HG03039 (cell line): ENCODE measurements around the gene ARG1.
"Not testable (repeated sequence)": the region's sequence is repeated elsewhere in the genome, so short reads cannot be mapped to it uniquely, and the experiment has no call there.

Experiments
- ATAC-seq: cut with Tn5 transposase; IDR thresholded peaks from one replicate; pipeline ENCODE4 v1.9.1; 2021; ENCODE audit warnings: mild to moderate bottlenecking, moderate library complexity; ENCODE audit not compliant: unreplicated experiment

The ARG1 gene

GRCh38 chr6:131572686-131573415 is at the start of gene ARG1:
Gene ARG1 (plus strand): TSS chr6:131573226. CDS start chr6:131573283, 57 bp downstream.
- no peak for ATAC-seq

DNA sequence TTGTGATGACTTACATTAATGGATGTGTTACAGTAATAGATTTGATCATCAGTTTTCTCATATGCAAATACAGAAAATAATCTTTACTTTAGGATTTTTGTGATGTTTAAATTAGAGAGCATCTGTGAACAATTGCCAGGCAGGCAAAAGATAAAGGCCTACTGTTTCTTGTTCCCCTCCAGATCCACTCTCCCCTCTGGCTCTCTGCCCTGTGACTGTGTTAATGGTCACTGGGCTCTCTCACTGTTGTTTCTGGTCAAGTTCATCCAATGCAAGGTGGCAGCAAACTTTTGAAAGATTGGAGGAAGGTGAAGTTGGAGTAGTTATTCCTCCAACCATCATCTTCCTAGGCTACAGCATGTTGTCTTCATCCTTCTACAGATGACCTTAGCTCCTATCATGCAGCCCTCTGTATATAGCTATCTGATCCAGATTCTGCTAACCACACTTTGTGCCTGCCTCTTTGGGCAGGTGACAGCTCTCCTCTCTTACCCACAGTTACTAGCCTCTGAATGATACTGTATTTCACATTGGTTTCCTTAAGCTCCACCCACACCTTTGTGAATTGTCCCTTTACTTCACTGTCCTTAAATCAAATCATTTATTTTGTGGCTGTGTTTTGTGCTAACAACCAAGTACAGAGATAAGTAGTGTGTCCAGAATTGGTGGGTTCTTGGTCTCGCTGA is 48.9 kb upstream of the ARG1 start:
- ATAC-seq, result no peak

GRCh38 chr6:131524695-131525336 is 48.2 kb upstream of the ARG1 start:
- ATAC-seq, result no peak

DNA sequence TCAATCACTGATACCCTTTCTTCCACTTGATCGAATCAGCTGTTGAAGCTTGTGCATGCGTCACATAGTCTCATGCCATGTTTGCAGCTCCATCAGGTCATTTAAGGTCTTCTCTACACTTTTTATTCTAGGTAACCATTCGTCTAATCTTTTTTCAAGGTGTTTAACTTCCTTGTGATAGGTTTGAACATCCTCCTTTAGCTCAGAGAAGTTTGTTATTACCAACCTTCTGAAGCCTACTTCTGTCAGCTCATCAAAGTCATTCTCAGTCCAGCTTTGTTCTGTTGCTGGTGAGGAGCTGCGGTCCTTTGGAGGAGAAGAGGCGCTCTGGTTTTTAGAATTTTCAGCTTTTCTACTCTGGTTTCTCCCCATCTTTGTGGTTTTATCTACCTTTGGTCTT is 42.1 kb upstream of the ARG1 start:
- not testable (repeated sequence) for ATAC-seq

DNA sequence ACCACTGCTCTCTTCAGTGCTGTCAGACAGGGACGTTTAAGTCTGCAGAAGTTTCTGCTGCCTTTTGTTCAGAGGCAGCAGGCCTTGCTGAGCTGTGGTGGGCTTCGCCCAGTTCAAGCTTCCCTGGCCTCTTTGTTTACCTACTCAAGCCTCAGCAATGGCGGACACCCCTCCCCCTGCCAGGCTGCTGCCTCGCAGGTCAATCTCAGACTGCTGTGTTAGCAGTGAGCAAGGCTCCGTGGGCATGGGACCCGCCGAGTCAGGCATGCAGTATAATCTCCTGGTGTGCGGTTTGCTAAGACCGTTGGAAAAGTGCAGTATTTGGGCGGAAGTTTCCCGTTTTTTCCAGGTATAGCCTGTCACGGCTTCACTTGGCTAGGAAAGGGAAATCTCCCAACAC is 41.3 kb upstream of the ARG1 start:
- ATAC-seq, result not testable (repeated sequence)

DNA sequence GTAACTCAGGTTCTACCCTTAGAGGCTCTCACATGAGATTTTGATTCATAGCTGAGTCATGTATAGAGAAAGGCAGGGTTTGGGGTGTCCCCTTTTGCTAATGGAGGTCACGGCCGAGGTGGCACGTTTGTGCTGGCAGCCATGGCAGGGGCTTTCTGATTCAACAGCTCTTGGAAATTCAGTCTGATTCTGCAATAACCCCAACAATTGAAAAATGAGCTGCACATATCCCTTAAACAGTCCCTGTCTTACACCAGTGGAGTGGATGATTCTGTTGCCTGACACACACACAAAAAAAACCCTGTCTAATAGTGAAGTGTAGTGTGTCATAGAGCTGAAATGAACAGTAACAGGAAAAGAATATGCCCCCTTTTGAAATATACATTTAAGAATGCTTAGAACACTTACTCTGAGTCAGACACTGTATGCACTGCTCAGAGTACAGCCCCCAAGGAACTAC is 40.4 kb upstream of the ARG1 start:
- ATAC-seq, result peak; percentile 88

DNA sequence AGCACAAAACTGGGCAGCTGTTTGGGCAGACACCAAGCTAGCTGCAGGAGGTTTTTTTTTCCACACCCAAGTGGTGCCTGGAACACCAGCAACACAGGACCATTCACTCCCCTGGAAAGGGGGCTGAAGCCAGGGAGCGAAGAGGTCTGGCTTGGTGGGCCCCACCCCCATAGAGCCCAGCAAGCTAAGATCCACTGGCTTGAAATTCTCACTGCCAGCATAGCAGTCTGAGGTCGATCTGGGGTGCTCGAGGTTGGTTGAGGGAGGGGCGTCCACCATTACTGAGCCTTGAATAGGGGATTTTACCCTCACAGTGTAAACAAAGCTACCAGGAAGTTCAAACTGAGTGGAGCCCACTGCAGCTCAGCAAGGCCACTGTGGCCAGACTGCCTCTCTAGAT is 34.4 kb upstream of the ARG1 start:
- not testable (repeated sequence) for ATAC-seq

DNA sequence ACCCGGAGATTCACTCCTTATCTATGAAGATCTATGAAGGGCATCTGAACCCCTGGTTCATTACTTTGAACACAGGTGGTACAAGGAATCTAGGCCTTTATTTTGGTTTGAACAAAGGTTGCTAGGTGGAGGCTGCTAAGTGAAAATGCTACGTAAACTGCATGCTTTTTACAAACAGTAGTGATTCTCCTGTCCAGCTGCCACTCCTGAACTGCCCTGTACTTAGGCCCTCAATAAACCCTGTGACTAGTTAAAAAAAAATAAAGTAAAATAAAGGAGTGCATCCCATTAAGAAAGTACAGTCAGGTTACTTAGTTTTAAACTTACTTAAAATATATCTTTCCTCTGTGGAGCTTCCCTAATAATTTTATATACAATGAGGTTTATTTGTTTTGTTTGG is 27.7 kb upstream of the ARG1 start:
- no peak for ATAC-seq

DNA sequence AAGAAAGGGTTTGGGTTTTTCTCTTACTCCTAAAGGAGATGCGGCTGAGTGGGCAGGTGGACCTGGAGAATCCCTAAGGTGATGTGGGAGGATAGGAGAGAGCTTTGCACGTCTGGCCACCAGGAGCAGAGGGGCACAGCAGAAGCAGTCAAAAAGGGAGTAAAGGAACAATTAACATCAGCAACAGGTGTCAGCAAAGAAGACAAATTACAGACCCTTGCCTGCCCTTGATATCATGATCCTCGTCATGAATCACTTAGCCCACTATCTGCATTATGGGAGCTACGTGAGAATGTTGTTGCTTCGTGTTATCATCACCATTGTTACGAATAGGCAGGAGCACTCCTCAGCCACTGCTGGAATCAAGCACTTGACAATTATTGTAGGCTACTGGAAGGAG is 25.5 kb upstream of the ARG1 start:
- ATAC-seq, result no peak

DNA sequence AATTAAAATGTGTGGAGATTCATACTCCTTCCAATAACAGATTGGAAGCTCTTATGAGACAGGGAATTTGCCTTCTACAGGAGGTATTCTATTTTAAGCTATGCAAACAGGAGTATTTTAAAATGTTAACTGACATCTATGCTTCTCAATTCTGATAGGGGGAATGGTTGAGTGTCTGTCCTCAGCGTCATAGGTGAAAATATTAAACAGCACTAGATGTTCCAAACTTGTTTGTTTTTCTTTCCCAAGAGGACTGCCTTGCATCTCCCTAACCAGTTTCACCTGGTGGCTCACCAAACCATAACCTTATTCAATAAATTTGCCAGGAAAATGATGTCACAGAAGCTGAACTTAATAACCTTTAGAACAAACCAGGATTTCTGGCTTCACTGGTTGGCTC is 24.6 kb upstream of the ARG1 start:
- no peak for ATAC-seq

GRCh38 chr6:131549811-131550210 is 23.2 kb upstream of the ARG1 start:
- no peak for ATAC-seq

DNA sequence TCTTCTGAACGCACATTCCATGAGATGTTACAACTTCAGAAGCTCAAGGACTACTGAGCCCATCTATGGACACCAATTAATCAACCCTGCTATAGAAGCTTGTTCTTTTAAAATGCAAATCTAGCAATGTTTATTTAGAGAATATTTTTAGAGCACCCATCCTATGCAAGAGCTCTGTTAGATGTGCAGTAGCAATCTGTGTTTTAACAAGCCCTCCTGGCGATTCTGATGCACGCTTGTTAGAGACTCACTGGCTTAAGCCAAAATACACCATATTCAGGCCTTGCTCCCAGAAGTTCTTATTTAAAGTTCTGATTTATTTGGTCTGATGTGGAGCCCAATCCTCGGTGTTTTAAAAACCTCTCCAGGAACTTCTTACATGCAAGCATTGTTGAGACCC is 21.1 kb upstream of the ARG1 start:
- no peak for ATAC-seq

DNA sequence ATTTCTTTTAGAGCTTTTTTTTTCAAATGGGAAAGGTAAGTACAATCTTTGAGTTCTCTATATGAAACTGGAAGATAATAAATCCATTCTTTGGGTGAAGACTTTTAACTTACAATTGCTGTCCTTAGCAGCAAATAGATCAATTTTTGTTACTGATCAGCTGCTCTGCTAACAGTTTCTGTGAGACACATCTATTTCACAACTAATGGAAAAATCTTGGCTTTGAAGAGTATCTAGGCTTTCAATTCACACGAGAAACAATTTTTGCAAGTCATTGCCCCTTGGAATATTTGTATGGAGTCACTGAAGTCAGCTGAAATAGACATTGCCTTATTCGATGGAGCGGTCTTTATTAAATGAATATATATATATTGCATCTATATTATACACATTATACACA is 20.5 kb upstream of the ARG1 start:
- no peak for ATAC-seq

GRCh38 chr6:131555992-131556391 is 17.0 kb upstream of the ARG1 start:
- ATAC-seq, result no peak

DNA sequence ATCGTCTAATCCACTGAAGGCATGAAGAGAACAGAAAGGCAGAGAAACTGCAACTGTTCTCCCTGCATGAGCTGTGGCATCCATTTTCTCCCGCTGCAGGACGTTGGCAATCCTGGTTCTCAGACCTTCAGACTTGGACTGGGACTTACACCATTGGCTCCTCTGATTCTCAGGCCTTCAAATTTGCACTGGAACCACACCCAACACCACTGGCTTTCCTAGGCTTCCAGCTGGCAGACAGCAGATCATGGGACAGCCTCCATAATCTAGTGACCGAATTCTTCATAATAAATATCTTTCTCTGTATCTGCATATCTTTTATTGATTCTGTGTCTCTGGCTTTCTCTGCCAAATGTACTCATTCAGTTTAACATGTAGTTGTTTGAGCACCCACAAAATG is 14.1 kb upstream of the ARG1 start:
- ATAC-seq, result no peak

GRCh38 chr6:131561925-131562707 is 10.9 kb upstream of the ARG1 start:
- no peak for ATAC-seq

DNA sequence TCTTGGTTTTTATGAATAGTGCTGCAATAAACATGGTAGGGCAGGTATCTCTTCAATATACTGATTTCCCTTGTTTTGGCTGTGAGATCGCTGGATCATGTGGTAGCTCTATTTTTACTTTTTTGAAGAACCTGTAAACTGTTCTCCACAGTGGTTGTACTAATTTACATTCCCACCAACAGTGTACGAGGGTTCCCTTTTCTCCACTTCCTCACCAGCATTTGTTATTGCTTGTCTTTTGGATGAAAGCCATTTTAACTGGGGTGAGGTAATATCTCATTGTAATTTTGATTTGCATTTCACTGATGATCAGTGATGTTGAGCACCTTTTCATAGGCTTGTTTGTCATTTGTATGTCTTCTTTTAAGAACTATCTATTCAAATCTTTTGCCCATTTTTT is 8.0 kb upstream of the ARG1 start:
- ATAC-seq, result no peak

GRCh38 chr6:131568726-131569125 is 4.3 kb upstream of the ARG1 start:
- no peak for ATAC-seq

DNA sequence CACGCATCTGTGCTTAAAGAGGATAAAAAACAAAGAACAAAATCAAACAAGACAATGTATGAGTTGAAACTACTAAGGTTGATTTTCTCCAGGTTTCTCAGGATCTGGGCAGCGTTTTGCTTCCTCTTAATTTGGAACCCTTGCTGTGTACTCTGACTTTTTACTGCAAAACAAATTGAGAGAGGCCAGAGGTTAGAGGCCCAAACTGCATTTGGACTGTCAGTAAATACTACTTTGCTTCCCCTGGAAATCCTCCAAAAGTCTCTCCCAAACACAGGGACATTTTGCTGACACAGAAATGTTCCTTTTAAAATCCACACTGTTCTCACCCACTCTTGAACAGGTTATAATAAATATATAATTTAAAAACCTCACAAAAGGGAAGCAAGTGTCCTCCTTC is 1.1 kb downstream of the ARG1 start:
- no peak for ATAC-seq

GRCh38 chr6:131574686-131575085 is 1.7 kb downstream of the ARG1 start:
- ATAC-seq, result no peak

DNA sequence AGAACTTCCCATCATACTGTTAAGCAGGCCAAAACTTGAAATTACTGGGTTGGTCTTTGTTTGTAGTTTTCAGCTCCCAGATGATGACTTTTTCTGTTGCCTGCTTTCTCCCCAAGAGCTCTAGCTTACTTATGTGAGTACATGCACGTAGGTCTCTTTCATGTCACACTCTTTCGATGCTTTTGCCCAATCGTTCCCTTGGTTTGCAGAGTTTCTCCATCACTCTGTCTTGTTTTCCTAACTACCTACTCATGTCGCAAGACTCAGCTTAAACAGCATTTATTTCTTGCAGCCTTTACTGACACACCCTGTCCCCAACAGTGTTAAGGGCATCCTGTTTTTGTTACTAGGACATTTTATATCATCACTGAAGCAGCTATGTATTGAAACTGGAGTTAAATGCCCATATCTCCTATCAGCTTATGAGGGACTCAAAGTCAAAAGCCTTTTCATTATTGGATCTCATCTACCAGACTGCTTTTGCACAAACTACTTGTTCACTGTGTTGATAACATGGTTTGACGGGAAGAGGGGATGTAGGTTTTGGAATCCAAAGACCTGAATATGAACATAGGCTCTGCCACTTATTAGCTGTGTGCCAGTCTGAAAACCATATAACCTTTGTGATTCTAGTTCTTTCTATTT is 2.9 kb downstream of the ARG1 start:
- no peak for ATAC-seq
